Measurements from ENCODE around the gene FLYWCH1. TPM values are rescaled to one million over a fixed set of nuclear protein-coding genes. Genes with fewer than 3 reads are reported as not detected.

FLYWCH1 gene
- polyA plus RNA-seq, 1 donor = 23.7 TPM

DNA sequence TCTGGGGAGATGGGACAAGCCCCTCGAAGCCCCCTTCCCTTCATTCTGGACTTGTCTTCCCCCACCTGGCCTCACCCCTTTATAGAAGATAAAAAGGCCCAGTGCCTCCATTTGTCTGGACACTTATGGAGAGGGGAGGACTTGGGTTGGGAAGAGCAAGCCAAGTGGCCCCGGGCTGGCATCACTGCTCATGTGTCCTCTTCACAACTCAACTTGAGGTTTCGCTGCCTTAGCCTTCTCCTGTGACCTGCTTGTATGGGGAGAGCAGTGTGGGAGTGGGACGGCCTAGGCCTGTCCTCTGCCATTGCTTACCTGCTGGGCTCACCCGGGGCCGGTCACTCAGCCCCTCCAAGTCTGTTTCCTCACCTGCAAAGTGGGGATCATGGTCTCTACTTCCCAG is 58.8 kb downstream of the FLYWCH1 start:
- no peak for DNase-seq

DNA sequence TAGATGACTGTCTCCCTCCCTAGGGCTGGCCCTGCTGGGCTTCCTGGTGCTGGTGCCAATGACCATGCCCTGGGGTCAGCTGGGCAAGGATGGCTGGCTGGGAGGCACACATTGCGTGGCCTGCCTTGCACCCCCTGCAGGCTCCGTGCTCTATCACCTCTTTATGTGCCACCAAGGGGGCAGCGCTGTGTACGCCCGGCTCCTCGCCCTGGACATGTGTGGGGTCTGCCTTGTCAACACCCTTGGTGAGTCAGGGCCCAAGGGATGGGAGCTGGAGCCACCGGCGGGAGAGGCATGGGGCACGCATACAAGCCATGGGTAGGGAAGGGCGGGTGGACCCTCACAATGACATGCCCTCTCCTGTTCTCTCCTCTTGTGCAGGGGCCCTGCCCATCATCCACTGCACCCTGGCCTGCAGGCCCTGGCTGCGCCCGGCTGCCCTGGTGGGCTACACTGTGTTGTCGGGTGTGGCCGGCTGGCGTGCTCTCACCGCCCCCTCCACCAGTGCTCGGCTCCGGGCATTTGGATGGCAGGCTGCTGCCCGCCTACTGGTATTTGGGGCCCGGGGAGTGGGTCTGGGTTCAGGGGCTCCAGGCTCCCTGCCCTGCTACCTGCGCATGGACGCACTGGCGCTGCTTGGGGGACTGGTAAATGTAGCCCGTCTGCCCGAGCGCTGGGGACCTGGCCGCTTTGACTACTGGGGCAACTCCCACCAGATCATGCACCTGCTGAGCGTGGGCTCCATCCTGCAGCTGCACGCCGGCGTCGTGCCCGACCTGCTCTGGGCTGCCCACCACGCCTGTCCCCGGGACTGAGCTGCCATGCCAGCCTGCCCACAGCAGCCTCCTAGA is 59.6 kb downstream of the FLYWCH1 start:
- no peak for DNase-seq

DNA sequence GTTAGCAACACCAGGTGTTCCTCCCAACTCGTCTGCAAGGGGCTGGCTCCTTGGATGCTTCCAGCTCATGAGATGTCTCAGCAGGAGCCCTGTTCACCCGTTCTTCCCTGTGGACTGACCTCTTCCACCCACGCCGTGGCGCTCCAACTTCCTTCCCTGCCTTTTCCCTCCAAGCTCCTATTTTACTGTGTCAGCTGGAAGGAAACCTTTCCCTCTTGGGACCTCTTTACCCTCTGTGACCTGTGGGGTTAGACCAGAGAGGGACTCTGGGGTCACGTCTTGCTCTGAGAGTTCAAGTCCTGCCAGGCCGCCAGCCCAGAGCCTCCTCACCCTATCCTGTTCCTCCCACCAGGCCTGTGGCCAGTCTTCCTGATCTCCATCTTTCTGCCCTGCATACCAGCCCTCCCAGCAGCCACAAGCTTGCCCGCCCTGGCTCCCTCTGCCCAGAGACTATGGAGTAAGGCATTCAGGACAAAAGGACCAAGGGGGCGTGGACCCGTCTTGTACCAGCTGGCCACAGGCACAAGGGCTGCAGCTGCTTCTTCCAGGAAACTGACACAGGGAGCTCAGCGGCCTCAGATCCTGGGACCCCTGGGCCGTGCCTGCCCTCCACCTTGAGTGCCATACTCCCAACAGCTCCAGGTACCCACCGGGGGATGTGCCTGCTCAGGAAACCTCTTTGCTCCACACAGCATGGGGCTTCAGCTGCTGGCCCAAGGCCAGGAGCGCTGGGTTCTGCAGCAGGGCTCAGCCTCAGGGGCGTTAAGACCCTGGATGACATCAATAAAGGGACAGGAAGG is 60.5 kb downstream of the FLYWCH1 start:
- no peak for DNase-seq

DNA sequence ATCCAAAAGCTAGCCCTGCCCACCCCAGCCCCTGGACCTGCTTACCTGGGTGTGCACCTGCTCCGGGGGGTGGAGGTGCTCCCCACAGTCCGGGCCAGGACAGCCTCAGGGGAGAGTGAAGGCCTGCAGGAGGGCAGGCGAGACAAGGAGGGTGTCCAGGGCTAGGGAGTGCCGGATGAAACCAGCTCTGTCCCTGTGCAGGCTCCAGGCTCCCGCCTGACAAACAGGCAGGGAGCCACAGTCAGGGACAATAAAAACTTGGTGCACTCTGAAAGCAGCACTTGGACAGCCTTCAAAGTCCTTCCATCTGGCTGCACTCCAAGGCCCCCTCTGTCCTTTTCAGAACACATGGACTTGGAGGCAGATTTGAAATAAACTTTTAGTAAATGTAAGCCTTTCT is 61.4 kb downstream of the FLYWCH1 start:
- no peak for DNase-seq

DNA sequence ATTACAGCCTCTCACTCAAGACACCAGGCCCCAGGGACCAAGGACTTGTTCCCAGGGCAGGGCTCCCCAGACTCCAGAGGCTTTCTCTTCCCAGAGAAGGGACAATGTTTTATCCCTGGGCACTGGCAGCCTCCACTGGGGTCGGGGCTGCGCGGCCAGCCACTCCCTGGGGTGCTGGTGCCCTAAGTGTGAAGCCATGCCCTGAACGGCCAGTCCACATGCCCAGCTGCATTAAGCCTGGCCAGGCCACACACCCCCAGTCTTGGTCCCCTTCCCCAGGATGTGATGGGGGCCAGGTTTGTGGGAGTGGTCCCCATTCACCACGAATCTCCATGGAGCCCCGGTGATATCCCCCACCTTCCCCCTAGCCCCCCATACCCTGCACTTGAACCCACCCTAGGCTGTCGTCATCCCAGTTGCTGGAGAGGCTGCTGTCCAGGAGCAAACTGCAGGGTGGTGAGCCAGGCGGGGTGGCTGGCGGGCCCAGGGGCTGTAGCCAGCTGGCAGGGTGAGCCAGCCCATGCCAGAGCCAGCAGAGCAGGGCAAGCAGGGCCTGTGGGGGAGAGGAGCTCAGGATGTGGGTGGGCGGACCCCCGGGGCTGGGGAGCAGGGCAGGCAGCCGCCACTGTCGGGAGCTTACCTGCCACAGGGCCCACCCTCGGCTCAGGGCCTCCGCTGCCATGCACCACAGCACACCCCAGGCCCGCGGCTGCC is 62.0 kb downstream of the FLYWCH1 start:
- DNase-seq = no peak

DNA sequence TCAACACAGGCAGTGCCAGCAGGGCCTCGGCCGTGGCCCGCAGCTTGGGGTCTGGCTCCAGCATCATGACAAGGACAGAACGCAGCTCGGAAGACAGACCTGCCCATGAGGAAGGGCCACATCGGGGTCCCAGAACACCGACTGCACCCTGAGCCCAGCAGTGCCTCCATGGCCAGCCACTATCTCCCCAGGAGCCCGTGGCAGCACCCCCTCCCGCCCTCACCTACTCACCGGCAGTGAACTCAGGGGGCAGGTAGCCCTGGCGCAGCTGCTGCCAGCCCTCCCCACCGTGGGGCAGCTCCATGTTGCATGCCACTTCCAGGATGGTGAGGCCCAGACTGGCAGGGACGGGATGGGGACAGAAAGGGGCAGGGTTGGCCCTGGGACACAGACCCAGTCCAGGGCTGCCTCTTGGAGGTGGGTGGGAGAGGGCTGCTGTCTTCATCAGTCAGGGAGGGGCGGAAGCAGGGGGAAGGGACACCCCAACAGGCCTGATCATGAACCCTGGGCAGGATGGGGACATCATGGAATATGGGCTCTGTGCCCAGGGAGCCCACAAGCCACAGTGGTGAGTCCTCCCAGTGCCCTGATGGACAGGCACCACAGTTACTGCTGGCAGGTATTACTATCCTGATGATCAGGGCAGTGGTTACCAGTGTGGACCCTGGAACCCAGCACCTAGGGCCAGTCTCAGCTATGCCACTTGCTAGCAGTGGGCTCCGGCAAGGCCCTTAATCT is 62.8 kb downstream of the FLYWCH1 start:
- no peak for DNase-seq

DNA sequence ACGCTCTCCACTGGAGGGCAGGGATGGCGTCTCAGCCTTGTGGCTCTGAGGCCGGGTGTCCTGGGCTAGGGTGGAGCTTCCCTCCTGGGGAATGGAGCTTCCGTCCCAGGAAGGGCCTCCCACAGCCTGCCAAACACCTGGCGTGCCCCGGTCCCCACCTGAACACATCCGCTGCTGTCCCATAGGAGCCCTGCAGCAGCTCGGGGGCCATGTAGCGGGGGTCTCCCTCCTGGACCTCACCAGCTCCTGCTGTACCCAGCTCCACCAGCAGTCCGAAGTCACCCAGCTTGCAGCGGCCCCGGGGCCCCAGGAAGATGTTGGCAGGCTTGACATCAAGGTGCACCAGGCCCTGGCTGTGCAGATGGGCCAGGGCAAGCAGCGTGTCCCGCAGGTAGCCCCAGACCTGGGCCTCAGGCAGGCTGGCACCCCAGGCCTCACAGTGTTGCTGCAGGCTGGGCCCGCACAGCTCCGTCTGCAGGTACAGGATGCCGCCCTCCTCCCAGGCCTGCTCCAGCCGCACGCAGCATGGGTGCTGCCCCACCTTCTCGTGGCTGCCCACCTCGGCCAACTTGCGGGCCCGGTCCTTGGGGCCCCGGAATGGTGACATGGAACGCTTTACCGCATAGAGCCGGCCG is 63.5 kb downstream of the FLYWCH1 start:
- DNase-seq = no peak

DNA sequence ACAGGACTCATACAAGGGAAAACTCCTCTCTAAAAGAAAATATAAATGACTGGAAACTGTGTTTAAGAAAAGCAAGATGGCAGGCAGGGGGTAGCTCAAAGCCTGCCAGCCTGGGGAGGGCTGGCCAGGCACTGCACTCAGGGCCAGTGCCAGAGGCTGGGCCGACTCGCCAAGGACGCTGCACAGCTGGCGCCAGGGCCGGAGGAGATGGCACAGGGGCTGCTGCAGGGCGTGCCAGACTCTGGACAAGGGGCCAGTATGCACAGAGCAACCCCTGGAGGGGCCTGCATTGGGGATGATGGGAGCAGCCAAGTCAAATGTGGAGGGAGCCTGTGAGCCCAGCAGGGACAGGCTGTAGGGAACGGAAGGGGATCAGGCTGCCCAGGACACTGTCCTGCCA is 64.5 kb downstream of the FLYWCH1 start:
- DNase-seq = no peak

DNA sequence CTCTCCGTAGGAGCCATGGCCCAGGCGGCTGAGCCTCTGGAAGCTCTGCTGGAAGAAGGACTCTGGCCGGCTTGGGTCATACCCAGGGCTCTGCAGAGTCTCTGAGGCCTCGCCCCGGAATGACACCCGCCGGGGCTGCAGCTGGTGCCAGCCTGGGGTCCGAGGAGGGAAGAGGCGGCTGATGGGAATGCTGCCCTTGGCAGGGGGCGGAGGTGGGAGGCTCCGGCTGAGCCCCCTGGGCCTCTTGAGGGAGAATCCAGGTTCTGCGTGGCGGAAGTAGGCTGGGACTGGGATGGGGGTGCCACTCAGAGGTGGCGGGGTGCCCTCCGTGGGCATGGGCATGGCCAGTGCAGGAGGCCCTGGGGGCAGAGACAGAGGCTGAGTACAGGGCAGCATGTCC is 64.9 kb downstream of the FLYWCH1 start:
- no peak for DNase-seq

DNA sequence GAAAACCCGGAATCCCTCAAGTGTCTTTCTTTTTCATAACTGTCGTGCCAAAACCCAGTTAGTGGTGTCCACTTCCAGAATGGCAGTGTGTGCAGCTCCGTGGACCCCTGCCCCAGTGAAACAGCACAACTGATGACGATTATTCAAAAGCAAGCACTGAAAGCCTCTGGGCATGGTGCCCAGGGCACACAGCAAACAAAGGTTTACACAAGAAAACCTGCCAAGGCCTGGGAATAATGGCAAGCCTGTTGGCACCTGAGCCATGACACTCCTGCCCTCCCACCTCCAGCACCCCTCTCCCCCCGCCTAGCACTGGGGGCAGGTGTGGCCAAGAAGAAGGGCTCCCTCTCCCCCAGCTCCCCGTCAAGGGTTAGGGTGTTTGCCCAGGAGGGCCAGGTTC is 65.7 kb downstream of the FLYWCH1 start:
- no peak for DNase-seq

DNA sequence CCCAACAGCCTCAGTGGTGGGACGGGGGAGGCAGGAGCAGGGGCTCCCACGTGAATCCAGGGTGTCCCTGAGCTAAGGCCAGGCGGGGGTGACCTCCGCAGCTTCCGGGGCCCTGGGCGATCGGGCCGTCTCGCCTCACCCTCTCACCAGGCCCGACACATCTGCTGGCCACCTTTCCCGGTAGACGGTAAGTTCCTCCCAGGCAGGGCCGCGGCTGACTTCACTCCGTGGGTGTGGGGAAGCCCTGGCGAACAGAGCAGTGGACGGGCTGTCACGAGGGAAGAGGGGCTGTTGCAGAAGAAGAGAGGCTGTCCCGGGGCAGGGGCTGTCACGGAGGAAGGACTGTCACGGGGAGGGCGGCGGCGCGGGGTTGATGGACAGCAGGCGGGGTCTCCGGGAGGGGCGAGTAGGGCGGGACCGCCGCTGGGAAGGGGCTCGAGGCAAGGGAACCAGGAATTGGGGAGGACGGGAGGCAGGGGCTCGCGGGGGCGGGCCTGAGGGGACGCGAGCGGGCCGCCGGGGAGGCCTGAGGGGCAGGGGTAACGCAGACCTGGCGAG is 68.0 kb downstream of the FLYWCH1 start:
- DNase-seq = no peak

DNA sequence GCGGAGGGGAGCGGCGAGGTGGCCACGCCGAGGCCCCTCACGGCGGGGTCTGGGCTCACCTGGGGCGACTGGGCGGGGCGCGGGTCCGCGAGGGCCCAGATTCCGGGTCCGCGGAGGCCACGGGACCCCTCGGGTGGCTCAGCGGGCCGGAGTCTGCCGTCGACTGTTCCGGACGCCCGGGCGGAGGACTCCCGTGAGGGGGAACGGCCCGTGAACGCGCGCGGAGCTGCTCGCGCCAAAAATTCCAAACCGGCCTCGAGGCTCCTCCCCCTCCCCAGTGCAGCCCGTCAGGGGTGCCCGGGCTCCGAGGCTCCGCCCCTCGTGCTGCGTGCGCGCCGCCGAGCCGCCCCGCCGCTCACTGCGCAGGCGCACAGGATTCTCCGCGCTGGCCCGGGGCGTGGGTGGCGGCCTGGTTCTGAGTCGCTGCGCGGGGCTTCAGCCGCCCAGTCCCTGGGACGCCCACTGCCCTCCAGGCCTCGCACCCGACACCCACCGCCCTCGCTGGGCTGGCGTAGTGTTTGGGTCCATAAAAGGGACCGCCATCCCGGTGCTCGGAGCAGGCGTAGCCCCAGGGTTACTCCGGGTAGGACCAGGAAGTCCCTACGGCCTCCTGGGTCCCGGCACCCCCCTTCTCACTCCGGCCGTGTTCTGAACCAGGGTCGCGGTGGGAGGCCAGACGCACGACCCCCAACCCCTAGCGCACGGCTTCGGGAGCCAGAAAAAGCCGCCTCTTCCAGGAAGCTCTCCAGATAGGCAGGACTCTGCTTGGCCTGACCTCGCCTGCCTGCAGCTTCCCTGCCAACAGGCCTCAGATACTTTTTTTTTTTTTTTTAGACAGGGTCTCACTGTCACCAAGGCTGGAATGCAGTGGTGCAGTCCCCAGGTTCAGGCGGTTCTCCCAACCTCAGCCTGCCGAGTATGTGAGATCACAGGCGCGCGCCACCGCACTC is 68.8 kb downstream of the FLYWCH1 start, which contains the start of gene PKMYT1:
Gene PKMYT1, minus strand, starts transcription at position 220 of the 950 bp plus-strand sequence. CDS start 789 bp downstream, outside the sequence.
- peak; percentile 95 for DNase-seq

DNA sequence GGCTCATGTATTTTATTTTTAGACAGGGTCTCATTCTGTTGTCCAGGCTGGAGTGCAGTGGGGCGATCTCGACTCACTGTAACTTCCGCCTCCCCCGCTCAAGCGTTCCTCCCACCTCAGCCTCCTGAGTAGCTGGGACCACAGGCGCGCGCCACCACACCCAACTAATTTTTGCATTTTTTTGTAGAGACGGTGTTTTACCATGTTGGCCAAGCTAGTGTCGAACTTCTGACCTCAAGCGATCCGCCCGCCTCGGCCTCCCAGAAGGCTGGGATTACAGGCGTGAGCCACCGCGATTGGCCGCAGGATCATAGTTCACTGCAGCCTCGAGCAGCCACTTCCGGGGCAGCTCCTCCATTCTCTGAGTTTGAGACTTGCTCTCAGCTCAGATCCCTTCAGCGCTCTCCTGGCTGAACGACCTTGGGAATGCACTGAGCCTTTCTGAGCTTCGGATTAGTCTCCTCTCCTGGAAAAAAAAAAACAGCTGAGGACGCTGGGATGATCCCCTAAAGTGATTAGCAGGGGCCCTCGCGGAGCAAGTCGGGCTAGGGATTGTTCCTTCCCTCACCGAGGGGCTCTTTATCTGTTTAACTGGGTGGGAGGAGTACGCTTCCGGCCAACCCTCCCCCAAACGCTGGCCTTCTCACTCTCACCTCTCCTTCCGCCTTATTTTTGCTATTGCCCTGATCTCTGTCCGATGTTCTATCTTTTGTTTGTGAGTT is 69.6 kb downstream of the FLYWCH1 start:
- no peak for DNase-seq

DNA sequence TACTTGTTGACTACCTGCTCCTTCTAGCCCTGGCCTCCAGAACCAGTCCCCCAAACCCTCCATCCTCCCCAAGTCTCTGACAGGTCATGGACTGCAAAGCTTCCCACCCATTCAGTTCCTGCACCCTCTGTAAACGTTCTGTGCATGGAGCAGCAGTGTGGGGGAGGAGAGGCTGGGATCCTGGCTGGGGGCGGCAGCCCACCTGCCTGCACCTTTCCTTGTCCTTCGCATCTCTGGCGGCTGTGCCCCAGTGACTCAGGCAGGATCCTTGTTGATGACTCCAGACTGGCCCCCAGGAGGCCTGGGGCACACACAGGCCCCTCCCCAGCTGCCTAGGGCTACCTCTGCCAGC is 70.1 kb downstream of the FLYWCH1 start:
- no peak for DNase-seq

DNA sequence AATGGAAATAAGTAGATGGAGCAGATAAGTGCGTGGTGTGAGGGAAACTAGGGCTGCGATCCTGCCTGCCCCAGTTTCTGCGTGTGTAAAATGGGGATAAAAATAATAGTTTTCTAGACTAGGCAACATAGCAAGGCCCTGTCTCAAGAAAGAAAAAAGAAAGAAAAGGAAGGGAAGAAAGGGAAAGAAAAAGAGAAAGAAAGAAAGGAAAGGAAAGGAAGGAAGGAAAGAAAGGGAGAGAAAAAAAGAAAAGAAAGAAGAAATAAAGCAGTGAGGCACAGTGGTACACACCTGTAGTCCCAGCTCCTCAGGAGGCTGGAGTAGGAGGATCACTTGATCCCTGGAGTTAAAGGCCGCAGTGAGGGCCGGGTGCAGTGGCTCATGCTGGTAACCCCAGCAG is 70.7 kb downstream of the FLYWCH1 start:
- no peak for DNase-seq

DNA sequence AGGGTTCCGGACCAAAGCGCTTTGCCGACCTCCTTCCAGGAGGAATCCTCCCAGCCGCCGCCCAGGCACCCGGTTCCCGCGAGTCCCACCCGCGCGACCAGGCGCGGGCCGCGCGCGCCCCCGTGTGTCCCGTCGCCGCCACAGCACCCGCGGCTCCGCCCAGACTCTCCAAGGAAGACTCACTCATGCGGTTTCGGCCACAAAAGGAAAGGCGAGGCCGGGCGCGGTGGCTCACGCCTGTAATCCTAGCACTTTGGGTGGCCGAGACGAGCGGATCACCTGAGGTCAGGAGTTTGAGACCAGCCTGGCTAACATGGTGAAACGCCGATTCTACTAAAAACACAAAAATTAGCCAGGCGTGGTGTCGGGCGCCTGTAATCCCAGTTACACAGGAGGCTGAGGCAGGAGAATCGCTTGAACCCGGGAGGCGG is 72.0 kb downstream of the FLYWCH1 start:
- DNase-seq = peak; percentile 76

DNA sequence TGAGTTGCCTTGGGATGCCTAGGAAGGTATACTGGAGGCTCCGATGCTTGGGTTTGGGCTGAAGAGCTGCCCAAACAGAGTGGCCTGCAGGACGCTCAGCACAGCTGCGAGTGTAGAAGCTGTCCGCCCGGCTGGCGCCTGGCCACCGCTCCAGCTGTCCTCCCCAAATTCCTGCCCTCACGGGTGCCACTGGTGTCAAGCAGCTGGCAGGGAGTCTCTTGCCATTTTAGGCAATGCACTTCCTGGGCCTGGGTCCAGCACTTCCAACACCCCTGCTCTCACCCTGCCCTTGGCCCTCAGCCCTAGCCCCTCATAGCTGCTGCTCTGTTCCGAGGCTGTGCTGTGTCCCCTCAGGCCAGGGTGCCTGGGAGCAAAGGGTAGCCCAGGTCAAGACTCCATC is 73.7 kb downstream of the FLYWCH1 start:
- DNase-seq = peak; percentile 63

DNA sequence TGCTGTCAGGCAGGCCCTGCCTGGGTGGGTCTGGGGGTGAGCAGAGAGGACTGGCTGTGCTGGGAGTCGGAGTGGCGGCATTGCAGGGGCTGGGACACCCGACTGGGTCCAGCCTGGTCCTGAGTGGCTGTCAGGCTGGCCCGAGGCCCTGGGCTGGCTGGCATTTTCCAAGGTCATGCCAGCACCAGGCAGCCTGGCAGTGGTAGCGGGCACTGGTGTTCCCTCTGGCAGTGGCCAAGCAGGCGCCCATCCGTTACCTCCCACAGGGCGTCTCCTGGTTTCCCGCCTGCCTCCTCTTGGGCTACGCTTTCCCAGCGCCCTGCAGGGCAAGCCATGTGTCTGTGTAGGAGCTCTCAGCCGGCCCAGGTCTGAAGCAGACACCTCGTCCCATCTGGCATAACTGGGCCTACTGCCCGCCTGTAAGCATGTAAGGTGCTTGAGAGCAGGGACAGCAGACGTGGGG is 74.2 kb downstream of the FLYWCH1 start:
- no peak for DNase-seq

DNA sequence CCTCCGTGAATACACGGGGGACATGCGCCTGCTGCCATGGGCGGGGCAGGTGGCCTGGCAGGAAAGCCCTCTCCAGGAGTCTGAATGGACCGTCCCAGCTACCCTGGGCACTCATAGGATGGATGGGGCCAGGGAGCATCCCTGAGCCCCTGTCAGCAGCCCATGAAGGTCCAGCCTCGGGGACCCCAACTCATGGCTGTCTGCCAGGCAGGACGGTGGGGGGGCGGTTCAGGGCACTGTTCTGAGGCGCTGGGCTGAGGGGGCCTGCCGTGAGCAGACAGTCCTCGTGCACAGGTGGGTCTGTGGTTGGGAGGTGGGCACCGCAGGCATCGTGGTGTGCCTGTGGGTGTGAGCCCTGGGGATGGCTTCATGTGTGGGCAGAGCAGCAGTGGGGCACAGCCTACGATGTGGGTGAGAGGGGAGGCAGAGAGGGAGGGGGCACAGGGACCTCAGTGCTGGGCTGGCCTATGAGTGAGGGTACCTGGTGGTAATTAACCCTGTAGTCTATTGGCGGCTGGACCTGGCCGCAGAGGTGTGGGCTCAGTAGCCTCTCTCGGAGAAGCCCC is 75.0 kb downstream of the FLYWCH1 start:
- DNase-seq = no peak

Data from hindlimb muscle (tissue), 1 donor.